Dermis lymphatic vessel endothelial cell (primary cell): Measurements from ENCODE around the gene GNG8. TPM values are rescaled to one million over a fixed set of nuclear protein-coding genes. Genes with fewer than 3 reads are reported as not detected.

Experiments used
- total RNA-seq: library from RNA; depleted of rRNA; stranded (reverse); fragments of >200 nt; gene quantifications from 2 replicates; pipeline ENCODE4 v1.2.1, GENCODE V29; 2014

Gene GNG8
- total RNA-seq: not detected in 2 replicates

GRCh38 chr19:46635920-46636761 is at the start of gene GNG8:
Gene GNG8, minus strand, starts transcription at chr19:46636202. Its CDS starts 1,520 bp downstream, at chr19:46634682.

GRCh38 chr19:46661020-46661731 is 25.2 kb upstream of the GNG8 start, which contains the start of gene DACT3:
Gene DACT3, minus strand, starts transcription at chr19:46661182. Its CDS starts 118 bp downstream, at chr19:46661064.

GRCh38 chr19:46624958-46625661 is 10.9 kb downstream of the GNG8 start, which contains the start of gene PTGIR:
Gene PTGIR, minus strand, starts transcription at chr19:46625089. Its CDS starts 864 bp downstream, at chr19:46624225.

GRCh38 chr19:46601318-46602224 is 34.4 kb downstream of the GNG8 start, which contains the start of gene CALM3:
Gene CALM3, plus strand, starts transcription at chr19:46601330. Its CDS starts 105 bp downstream, at chr19:46601435.

Other genes with a start within 250 kb of the GNG8 start
- 0.17 and 0.22 TPM in 2 replicates for gene CCDC8, start 222.6 kb downstream of the GNG8 start, total RNA-seq
- gene PNMA8C, start 207.3 kb downstream of the GNG8 start, total RNA-seq: not detected in 2 replicates
- 0.52 TPM in 1 of 2 replicates, not detected in the other for gene PNMA8A, start 164.6 kb downstream of the GNG8 start, total RNA-seq
- gene PNMA8B, start 140.3 kb downstream of the GNG8 start, total RNA-seq: under 0.01 TPM in 2 replicates
- 104 TPM in 2 replicates for gene CALM3, start 34.9 kb downstream of the GNG8 start, total RNA-seq
- 0.11 TPM in 1 of 2 replicates, not detected in the other for gene PTGIR, start 11.1 kb downstream of the GNG8 start, total RNA-seq
- gene DACT3, start 25.0 kb upstream of the GNG8 start, total RNA-seq: 0.09 and 0.11 TPM in 2 replicates
- gene PRKD2, start 80.9 kb upstream of the GNG8 start, total RNA-seq: 22.0 and 33.1 TPM in 2 replicates
- 7.8 and 10.0 TPM in 2 replicates for gene FKRP, start 109.9 kb upstream of the GNG8 start, total RNA-seq
- gene STRN4, start 110.2 kb upstream of the GNG8 start, total RNA-seq: 74.6 and 86.6 TPM in 2 replicates
- gene SLC1A5, start 152.4 kb upstream of the GNG8 start, total RNA-seq: 16.4 and 21.6 TPM in 2 replicates
- gene AP2S1, start 214.6 kb upstream of the GNG8 start, total RNA-seq: 120 and 160 TPM in 2 replicates
- gene ARHGAP35, start 224.8 kb upstream of the GNG8 start, total RNA-seq: 22.3 and 22.8 TPM in 2 replicates